HepG2 (cell line): Measurements from ENCODE around the gene IGFN1. TPM values are rescaled to one million over a fixed set of nuclear protein-coding genes. Genes with fewer than 3 reads are reported as not detected.

Experiments used
- ATAD3A ChIP-seq: sonication (generic); formaldehyde crosslinking; IDR thresholded peaks from 2 replicates; pipeline ENCODE4 v1.4.0; 2020; ENCODE audit warnings: missing genetic modification reagents
- ATF7-NPFF ChIP-seq: sonication (generic); formaldehyde crosslinking; IDR thresholded peaks from 2 replicates; pipeline ENCODE4 v1.8.1; 2023; ENCODE audit warnings: mild to moderate bottlenecking, low read depth, missing genetic modification reagents, moderate library complexity
- BORCS8-MEF2B ChIP-seq: sonication (generic); formaldehyde crosslinking; IDR thresholded peaks from 2 replicates; pipeline ENCODE4 v1.8.0; 2022; ENCODE audit warnings: mild to moderate bottlenecking, missing genetic modification reagents
- GMEB1 ChIP-seq: sonication (generic); formaldehyde crosslinking; IDR thresholded peaks from 2 replicates; pipeline ENCODE4 v1.5.1; 2020; ENCODE audit warnings: missing genetic modification reagents, mild to moderate bottlenecking, borderline replicate concordance
- HOXA9 ChIP-seq: sonication (generic); formaldehyde crosslinking; IDR thresholded peaks from 2 replicates; pipeline ENCODE4 v1.8.1; 2022; ENCODE audit warnings: missing genetic modification reagents, mild to moderate bottlenecking, moderate library complexity, borderline replicate concordance
- IKZF1 ChIP-seq: fragments of 450-650 bp; IDR thresholded peaks from 2 replicates; pipeline ENCODE4 v1.7.1; 2016
- MXD1 ChIP-seq: sonication (generic); formaldehyde crosslinking; IDR thresholded peaks from 2 replicates; pipeline ENCODE4 v1.4.0; 2020; ENCODE audit warnings: mild to moderate bottlenecking, missing genetic modification reagents
- PHB2 ChIP-seq: fragments of 450-650 bp; IDR thresholded peaks from 2 replicates; pipeline ENCODE4 v1.6.1; 2018; ENCODE audit not compliant: partially characterized antibody
- RAD21 ChIP-seq: fragments of 450-650 bp; formaldehyde crosslinking; IDR thresholded peaks from 2 replicates; pipeline ENCODE4 v1.5.0; 2020; ENCODE audit warnings: mild to moderate bottlenecking
- SOX5 ChIP-seq: IDR thresholded peaks from 2 replicates; pipeline ENCODE4 v1.6.1; 2016; ENCODE audit warnings: borderline replicate concordance
- TCF12 ChIP-seq, 2 experiments: fragments of 450-650 bp in 1 of 2; sonication (generic) in 1 of 2; formaldehyde crosslinking in 1 of 2; IDR thresholded peaks; 2 replicates each; pipeline versions ENCODE4 v1.6.1 to v1.8.0; 2017 to 2022; ENCODE audit warnings: antibody characterized with exemption in 1 of 2, mild to moderate bottlenecking in 1 of 2, missing genetic modification reagents in 1 of 2, moderate library complexity in 1 of 2
- TIGD3 ChIP-seq: sonication (generic); formaldehyde crosslinking; IDR thresholded peaks from 2 replicates; pipeline ENCODE4 v1.5.1; 2020; ENCODE audit warnings: mild to moderate bottlenecking, missing genetic modification reagents, borderline replicate concordance
- ZMYM3 ChIP-seq: sonication (generic); formaldehyde crosslinking; IDR thresholded peaks from 2 replicates; pipeline ENCODE4 v1.5.1; 2020; ENCODE audit warnings: mild to moderate bottlenecking, missing genetic modification reagents
- ZNF234 ChIP-seq: sonication (generic); formaldehyde crosslinking; conservative IDR thresholded peaks from 2 replicates; pipeline ENCODE4 v1.5.1; 2020; ENCODE audit warnings: mild to moderate bottlenecking, missing genetic modification reagents
- ZNF616 ChIP-seq: sonication (generic); formaldehyde crosslinking; IDR thresholded peaks from 2 replicates; pipeline ENCODE4 v1.5.0; 2020; ENCODE audit warnings: low read depth, mild to moderate bottlenecking, missing genetic modification reagents
- ZNF776 ChIP-seq: sonication (generic); formaldehyde crosslinking; IDR thresholded peaks from 2 replicates; pipeline ENCODE4 v1.4.0; 2020; ENCODE audit warnings: mild to moderate bottlenecking, missing genetic modification reagents
- ZNF782 ChIP-seq: sonication (generic); formaldehyde crosslinking; IDR thresholded peaks from 2 replicates; pipeline ENCODE4 v1.4.0; 2020; ENCODE audit warnings: missing genetic modification reagents, mild to moderate bottlenecking, borderline replicate concordance
- polyA plus RNA-seq, 8 experiments: library from polyadenylated mRNA; depleted of rRNA in 3 of 8; stranded (reverse) in 7 of 8; unstranded in 1 of 8; fragments of >200 nt; fragmentation: Illumina TruSeq in 4 of 8; extraction: Trizol in 4 of 8; gene quantifications; 2 replicates each; pipeline versions ENCODE4 v1.2.1 to v1.2.3, GENCODE V29; 2011 to 2016; ENCODE audit warnings: low read depth in 4 of 8, missing spikeins in 1 of 8, mixed read lengths in 1 of 8; ENCODE audit not compliant: insufficient read depth in 1 of 8
- total RNA-seq, 5 experiments: library from RNA; depleted of rRNA; stranded (reverse); fragments of >200 nt; fragmentation: Illumina TruSeq; extraction: Trizol; gene quantifications; 2 replicates each; pipeline ENCODE4 v1.2.3, GENCODE V29; 2016; ENCODE audit warnings: low read depth in 1 of 5
- TF ChIP-seq, protein P1 (sequence below): sonication (generic); formaldehyde crosslinking; IDR thresholded peaks from 2 replicates; pipeline ENCODE4 v1.8.0; 2022; ENCODE audit warnings: mild to moderate bottlenecking, missing genetic modification reagents, moderate library complexity
- TF ChIP-seq, protein P2 (sequence below): sonication (generic); formaldehyde crosslinking; IDR thresholded peaks from 2 replicates; pipeline ENCODE4 v1.5.1; 2020; ENCODE audit warnings: missing genetic modification reagents, mild to moderate bottlenecking, borderline replicate concordance
- TF ChIP-seq, protein P3 (sequence below): sonication (generic); formaldehyde crosslinking; conservative IDR thresholded peaks from 2 replicates; pipeline ENCODE4 v1.4.0; 2020; ENCODE audit warnings: missing genetic modification reagents
- TF ChIP-seq, protein P4 (sequence below): sonication (generic); formaldehyde crosslinking; IDR thresholded peaks from 2 replicates; pipeline ENCODE4 v1.4.0; 2020; ENCODE audit warnings: missing genetic modification reagents

Gene IGFN1
- total and polyA plus RNA-seq, 2 of the 13 experiments (the other 11 are each of a cell fraction or from before 2014, with no cell fraction given): 0.04 to 0.05 TPM

DNA sequence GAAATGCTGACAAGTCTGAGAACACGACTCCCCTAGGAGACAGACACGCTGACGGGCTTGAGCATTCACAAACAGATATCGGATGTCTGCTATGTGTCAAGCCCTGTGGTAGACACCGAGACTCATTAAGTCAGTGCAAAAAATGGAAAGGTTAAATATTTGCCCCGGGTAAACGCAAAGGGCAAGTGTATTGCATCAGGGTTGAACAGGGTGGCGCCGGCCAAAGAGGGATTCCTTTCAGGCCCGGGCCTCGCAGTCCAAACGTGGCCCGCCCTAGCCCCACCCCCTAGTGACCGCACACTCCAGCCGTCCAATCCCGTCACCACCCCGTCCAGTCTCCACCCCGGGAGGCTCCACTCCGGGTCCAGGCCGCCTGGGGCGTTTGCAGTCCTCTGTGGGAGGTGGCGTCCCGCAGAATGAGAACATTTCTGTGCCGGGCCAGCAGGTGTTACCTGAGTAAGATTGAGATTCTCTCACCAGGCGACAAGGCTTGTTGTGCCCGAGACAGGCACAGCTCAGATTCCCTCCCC, 20.0 kb upstream of the IGFN1 start (continued):
- TF ChIP-seq, protein P1, sequence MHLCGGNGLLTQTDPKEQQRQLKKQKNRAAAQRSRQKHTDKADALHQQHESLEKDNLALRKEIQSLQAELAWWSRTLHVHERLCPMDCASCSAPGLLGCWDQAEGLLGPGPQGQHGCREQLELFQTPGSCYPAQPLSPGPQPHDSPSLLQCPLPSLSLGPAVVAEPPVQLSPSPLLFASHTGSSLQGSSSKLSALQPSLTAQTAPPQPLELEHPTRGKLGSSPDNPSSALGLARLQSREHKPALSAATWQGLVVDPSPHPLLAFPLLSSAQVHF (CRISPR knock-in tag): no peak
- TF ChIP-seq, protein P2, sequence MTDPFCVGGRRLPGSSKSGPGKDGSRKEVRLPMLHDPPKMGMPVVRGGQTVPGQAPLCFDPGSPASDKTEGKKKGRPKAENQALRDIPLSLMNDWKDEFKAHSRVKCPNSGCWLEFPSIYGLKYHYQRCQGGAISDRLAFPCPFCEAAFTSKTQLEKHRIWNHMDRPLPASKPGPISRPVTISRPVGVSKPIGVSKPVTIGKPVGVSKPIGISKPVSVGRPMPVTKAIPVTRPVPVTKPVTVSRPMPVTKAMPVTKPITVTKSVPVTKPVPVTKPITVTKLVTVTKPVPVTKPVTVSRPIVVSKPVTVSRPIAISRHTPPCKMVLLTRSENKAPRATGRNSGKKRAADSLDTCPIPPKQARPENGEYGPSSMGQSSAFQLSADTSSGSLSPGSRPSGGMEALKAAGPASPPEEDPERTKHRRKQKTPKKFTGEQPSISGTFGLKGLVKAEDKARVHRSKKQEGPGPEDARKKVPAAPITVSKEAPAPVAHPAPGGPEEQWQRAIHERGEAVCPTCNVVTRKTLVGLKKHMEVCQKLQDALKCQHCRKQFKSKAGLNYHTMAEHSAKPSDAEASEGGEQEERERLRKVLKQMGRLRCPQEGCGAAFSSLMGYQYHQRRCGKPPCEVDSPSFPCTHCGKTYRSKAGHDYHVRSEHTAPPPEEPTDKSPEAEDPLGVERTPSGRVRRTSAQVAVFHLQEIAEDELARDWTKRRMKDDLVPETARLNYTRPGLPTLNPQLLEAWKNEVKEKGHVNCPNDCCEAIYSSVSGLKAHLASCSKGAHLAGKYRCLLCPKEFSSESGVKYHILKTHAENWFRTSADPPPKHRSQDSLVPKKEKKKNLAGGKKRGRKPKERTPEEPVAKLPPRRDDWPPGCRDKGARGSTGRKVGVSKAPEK (CRISPR knock-in tag): no peak
- TF ChIP-seq PHB2 (no peak), ZNF234 (CRISPR knock-in tag) (no peak; the same call in 1 of the 2 replicates), HOXA9 (CRISPR knock-in tag) (no peak), MXD1 (CRISPR knock-in tag) (no peak), ZNF776 (CRISPR knock-in tag) (peak; percentile 72; the same call in 1 of the 2 replicates), TIGD3 (0 out of 2 replicates have a peak, but pooled peaks have one; percentile 19), TCF12 (IDR thresholded peaks at IDR 0.05) (no peak), TCF12 (CRISPR knock-in tag; IDR thresholded peaks at IDR 0.05) (no peak; the same call in 1 of the 2 replicates), GMEB1 (CRISPR knock-in tag) (peak; percentile 42; the same call in 1 of the 2 replicates), ZMYM3 (peak; percentile 72; the same call in 1 of the 2 replicates), ZNF616 (CRISPR knock-in tag) (no peak), ZNF782 (CRISPR knock-in tag) (peak; percentile 67; the same call in 1 of the 2 replicates), RAD21 (CRISPR knock-in tag) (no peak), SOX5 (CRISPR knock-in tag) (peak; percentile 89), BORCS8-MEF2B (CRISPR knock-in tag) (no peak), ATAD3A (no peak), ATF7-NPFF (CRISPR knock-in tag) (no peak; the same call in 1 of the 2 replicates), IKZF1 (no peak)
- TF ChIP-seq, protein P3, sequence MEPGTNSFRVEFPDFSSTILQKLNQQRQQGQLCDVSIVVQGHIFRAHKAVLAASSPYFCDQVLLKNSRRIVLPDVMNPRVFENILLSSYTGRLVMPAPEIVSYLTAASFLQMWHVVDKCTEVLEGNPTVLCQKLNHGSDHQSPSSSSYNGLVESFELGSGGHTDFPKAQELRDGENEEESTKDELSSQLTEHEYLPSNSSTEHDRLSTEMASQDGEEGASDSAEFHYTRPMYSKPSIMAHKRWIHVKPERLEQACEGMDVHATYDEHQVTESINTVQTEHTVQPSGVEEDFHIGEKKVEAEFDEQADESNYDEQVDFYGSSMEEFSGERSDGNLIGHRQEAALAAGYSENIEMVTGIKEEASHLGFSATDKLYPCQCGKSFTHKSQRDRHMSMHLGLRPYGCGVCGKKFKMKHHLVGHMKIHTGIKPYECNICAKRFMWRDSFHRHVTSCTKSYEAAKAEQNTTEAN: peak; percentile 72
- TF ChIP-seq, protein P4, sequence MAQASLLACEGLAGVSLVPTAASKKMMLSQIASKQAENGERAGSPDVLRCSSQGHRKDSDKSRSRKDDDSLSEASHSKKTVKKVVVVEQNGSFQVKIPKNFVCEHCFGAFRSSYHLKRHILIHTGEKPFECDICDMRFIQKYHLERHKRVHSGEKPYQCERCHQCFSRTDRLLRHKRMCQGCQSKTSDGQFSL (CRISPR knock-in tag): no peak
